ENCODE results near the gene CCDC195.

GRCh38 chr2:224709301-224709700 lies 6.9 kb downstream of the CCDC195 start:
- TF ChIP-seq CTCF (IDR thresholded peaks at IDR 0.05; ENCODE audit: poor library complexity) (no peak), EZH2 (IDR thresholded peaks at IDR 0.05; ENCODE audit: borderline replicate concordance) (no peak), EZH2phosphoT487 (IDR thresholded peaks at IDR 0.05; ENCODE audit: low read depth, severe bottlenecking, unreplicated experiment) (no peak)

Measured in hepatocyte (in vitro differentiated cells).